Transverse colon (tissue), 4 donors: ENCODE data around the gene EXOC3L4.

Experiments used
- CTCF ChIP-seq, 5 experiments: fragments of 200-600 bp in 3 of 5; fragments of 450-650 bp in 2 of 5; sonication (generic) in 3 of 5; IDR thresholded peaks; 1 replicate in 2 of 5; 2 replicates in 3 of 5; pipeline ENCODE4 v1.5.1; 2016 to 2017; ENCODE audit warnings: antibody characterized with exemption in 5 of 5, inconsistent platforms in 3 of 5, mild to moderate bottlenecking in 2 of 5, moderate library complexity in 1 of 5
- EP300 ChIP-seq: sonication (generic); formaldehyde crosslinking; IDR thresholded peaks from one replicate; pipeline ENCODE4 v1.6.1; 2017; ENCODE audit warnings: antibody characterized with exemption, low read depth
- POLR2A ChIP-seq: fragments of 450-650 bp; IDR thresholded peaks from one replicate; pipeline ENCODE4 v1.6.1; 2016; ENCODE audit warnings: antibody characterized with exemption, mild to moderate bottlenecking, moderate library complexity
- POLR2AphosphoS5 ChIP-seq, 3 donors: sonication (generic); formaldehyde crosslinking; IDR thresholded peaks; one replicate each; pipeline ENCODE4 v1.6.1; 2016; ENCODE audit warnings: antibody characterized with exemption in 3 of 3

- TF ChIP-seq CTCF (IDR thresholded peaks at IDR 0.05) (no peak), POLR2AphosphoS5 (IDR thresholded peaks at IDR 0.05) (no peak), POLR2A (no peak), EP300 (no peak)
Measured at GRCh38 chr14:103113774-103114173, 19.2 kb downstream of the EXOC3L4 start.
